T-helper 17 cell (primary cell): ENCODE data around the gene GAGE13. TPM values are rescaled to one million over a fixed set of nuclear protein-coding genes. Genes with fewer than 3 reads are reported as not detected.
A peak's percentile ranks its signal among the peaks of the same experiment; 100 is the strongest.
"Not testable (repeated sequence)": the region's sequence is repeated elsewhere in the genome, so short reads cannot be mapped to it uniquely, and the experiment has no call there.

Experiments used
- ATAC-seq: fragments of 150-1000 bp; cut with Tn5 transposase; 2 replicates; pipeline ENCODE4 v1.10.0; 2021; ENCODE audit warnings: mild to moderate bottlenecking, moderate library complexity
- DNase-seq, 3 donors: peaks; one replicate each; pipeline versions ENCODE4 v3.0.0 to v3.0.0-alpha.2; 2020 to 2021
- H3K9me3 ChIP-seq: one replicate; pipeline ENCODE4 v1.7.0; 2013; ENCODE audit warnings: low read length, mild to moderate bottlenecking; ENCODE audit not compliant: control insufficient read depth, poor library complexity, severe bottlenecking
- H3K27ac Mint-ChIP-seq: one replicate; pipeline ENCODE4 v1.8.0; 2022; ENCODE audit warnings: mild to moderate bottlenecking, moderate library complexity, mixed read lengths
- H3K27me3 Mint-ChIP-seq: one replicate; pipeline ENCODE4 v1.8.0; 2022; ENCODE audit warnings: mixed read lengths
- H3K36me3 Mint-ChIP-seq: one replicate; pipeline ENCODE4 v1.8.0; 2022; ENCODE audit warnings: low read depth, mixed read lengths
- H3K4me1 Mint-ChIP-seq: one replicate; pipeline ENCODE4 v1.8.0; 2022; ENCODE audit warnings: mild to moderate bottlenecking, mixed read lengths
- H3K4me3 Mint-ChIP-seq: one replicate; pipeline ENCODE4 v1.8.0; 2022; ENCODE audit warnings: mild to moderate bottlenecking, moderate library complexity, mixed read lengths
- total RNA-seq, 4 donors: library from RNA in 2 of 4; stranded (reverse) in 2 of 4; gene quantifications; one replicate each; pipeline ENCODE4 v1.2.3 and lab custom pipeline; 2022 to 2026

GAGE13 gene, protein sequence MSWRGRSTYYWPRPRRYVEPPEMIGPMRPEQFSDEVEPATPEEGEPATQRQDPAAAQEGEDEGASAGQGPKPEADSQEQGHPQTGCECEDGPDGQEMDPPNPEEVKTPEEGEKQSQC
- not detected for total RNA-seq
- total RNA-seq (lab: John Stamatoyannopoulos, UW), result 0 reads per million in 2 donors

GRCh38 chrX:49331282-49331681, at the start of gene GAGE13:
TSS of gene GAGE13 (plus strand) at chrX:49331582. CDS start at chrX:49332738, 1,156 bp downstream.
- not testable (repeated sequence) for H3K4me1 Mint-ChIP-seq, H3K4me3 Mint-ChIP-seq, H3K9me3 ChIP-seq, DNase-seq, H3K27me3 Mint-ChIP-seq, ATAC-seq, H3K27ac Mint-ChIP-seq, H3K36me3 Mint-ChIP-seq

DNA sequence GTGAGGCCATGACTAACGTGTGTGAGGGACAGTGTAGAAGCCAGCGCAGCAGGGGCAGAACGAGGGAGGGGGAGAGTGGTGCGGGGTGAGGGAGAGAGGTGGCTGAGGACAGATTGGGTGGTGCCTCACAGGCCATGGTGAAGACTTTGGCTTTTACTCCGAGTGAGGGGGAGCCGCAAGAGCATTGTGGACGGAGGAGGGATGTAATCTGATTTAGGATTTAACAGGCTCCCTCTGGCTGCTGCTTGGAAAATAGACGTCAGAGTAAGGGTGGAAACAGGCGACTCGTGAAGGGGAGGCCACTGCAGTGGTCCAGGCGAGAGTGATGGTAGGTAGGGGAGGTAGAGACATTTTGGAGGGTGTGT, 48.8 kb upstream of the GAGE13 start:
- H3K4me3 Mint-ChIP-seq, result no peak overlapping the region
- no peaks in the 10 kb centered on the region for H3K27me3 Mint-ChIP-seq
- no peak overlapping the region for H3K27ac Mint-ChIP-seq
- ATAC-seq (no peak), DNase-seq (no peak)
- peaks cover 24% of the 10 kb centered on the region for H3K4me1 Mint-ChIP-seq
- no peaks in the 10 kb centered on the region for H3K36me3 Mint-ChIP-seq
- no peaks in the 10 kb centered on the region for H3K9me3 ChIP-seq

- H3K9me3 ChIP-seq, result no peaks in the 10 kb centered on the region
- H3K27me3 Mint-ChIP-seq, result no peaks in the 10 kb centered on the region
- H3K36me3 Mint-ChIP-seq, result no peaks in the 10 kb centered on the region
- no peak overlapping the region for H3K27ac Mint-ChIP-seq
- DNase-seq (no peak), ATAC-seq (no peak)
- peaks cover 18% of the 10 kb centered on the region for H3K4me1 Mint-ChIP-seq
- H3K4me3 Mint-ChIP-seq, result no peak overlapping the region
These were observed 47.2 kb upstream of the GAGE13 start for GRCh38 chrX:49284212-49284611.

GRCh38 chrX:49286136-49286535, 45.2 kb upstream of the GAGE13 start:
- Mint-ChIP-seq H3K4me1 (peaks cover 13% of the 10 kb centered on the region), H3K36me3 (no peaks in the 10 kb centered on the region), H3K27ac (no peak overlapping the region), H3K27me3 (no peaks in the 10 kb centered on the region), H3K4me3 (no peak overlapping the region)
- ATAC-seq (no peak), DNase-seq (no peak)
- H3K9me3 ChIP-seq, result no peaks in the 10 kb centered on the region

GRCh38 chrX:49286581-49286980, 44.8 kb upstream of the GAGE13 start:
- H3K27me3 Mint-ChIP-seq, result no peaks in the 10 kb centered on the region
- H3K27ac Mint-ChIP-seq, result no peak overlapping the region
- peaks cover 13% of the 10 kb centered on the region for H3K4me1 Mint-ChIP-seq
- no peaks in the 10 kb centered on the region for H3K36me3 Mint-ChIP-seq
- DNase-seq, result no peak
- H3K4me3 Mint-ChIP-seq, result no peak overlapping the region
- H3K9me3 ChIP-seq, result no peaks in the 10 kb centered on the region
- no peak for ATAC-seq

- H3K36me3 Mint-ChIP-seq, result no peaks in the 10 kb centered on the region
- H3K27ac Mint-ChIP-seq, result no peak overlapping the region
- DNase-seq, result no peak
- no peaks in the 10 kb centered on the region for H3K27me3 Mint-ChIP-seq
- no peak for ATAC-seq
- H3K4me1 Mint-ChIP-seq, result peaks cover 11% of the 10 kb centered on the region
- no peak overlapping the region for H3K4me3 Mint-ChIP-seq
- no peaks in the 10 kb centered on the region for H3K9me3 ChIP-seq
These were observed 43.7 kb upstream of the GAGE13 start for GRCh38 chrX:49287665-49288064.

DNA sequence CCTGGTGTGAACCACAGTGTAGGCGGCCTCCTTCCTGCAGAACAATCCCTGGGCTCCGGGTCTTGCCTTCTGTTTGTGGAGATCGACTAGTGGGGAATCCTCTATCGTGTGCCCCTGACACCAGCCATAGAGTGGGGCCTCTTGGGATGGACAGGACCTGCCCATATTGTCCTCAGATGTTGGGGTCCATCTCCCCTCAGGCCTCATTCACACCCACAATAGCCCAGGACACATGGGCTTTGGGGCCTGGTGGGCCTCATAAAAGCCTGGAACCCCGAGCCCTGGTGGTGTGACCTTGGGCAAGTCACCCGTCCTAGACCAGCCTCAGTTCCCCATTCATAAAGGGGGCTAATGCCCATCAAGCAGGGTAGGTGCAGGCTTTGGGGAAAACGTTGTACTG, 41.2 kb upstream of the GAGE13 start:
- no peaks in the 10 kb centered on the region for H3K27me3 Mint-ChIP-seq
- no peak overlapping the region for H3K27ac Mint-ChIP-seq
- ATAC-seq (no peak), DNase-seq (no peak)
- no peaks in the 10 kb centered on the region for H3K9me3 ChIP-seq
- peaks cover 10% of the 10 kb centered on the region for H3K4me1 Mint-ChIP-seq
- no peak overlapping the region for H3K4me3 Mint-ChIP-seq
- H3K36me3 Mint-ChIP-seq, result no peaks in the 10 kb centered on the region

- DNase-seq (peak; percentile 37 to 56 (median 39)), ATAC-seq (peak; percentile 70)
- peaks cover 12% of the 10 kb centered on the region for H3K4me1 Mint-ChIP-seq
- no peak overlapping the region for H3K4me3 Mint-ChIP-seq
- peak overlapping the region; percentile 92 for H3K27ac Mint-ChIP-seq
- H3K27me3 Mint-ChIP-seq, result no peaks in the 10 kb centered on the region
- H3K9me3 ChIP-seq, result no peaks in the 10 kb centered on the region
- no peaks in the 10 kb centered on the region for H3K36me3 Mint-ChIP-seq
These were observed 39.6 kb upstream of the GAGE13 start for GRCh38 chrX:49291615-49292337.

DNA sequence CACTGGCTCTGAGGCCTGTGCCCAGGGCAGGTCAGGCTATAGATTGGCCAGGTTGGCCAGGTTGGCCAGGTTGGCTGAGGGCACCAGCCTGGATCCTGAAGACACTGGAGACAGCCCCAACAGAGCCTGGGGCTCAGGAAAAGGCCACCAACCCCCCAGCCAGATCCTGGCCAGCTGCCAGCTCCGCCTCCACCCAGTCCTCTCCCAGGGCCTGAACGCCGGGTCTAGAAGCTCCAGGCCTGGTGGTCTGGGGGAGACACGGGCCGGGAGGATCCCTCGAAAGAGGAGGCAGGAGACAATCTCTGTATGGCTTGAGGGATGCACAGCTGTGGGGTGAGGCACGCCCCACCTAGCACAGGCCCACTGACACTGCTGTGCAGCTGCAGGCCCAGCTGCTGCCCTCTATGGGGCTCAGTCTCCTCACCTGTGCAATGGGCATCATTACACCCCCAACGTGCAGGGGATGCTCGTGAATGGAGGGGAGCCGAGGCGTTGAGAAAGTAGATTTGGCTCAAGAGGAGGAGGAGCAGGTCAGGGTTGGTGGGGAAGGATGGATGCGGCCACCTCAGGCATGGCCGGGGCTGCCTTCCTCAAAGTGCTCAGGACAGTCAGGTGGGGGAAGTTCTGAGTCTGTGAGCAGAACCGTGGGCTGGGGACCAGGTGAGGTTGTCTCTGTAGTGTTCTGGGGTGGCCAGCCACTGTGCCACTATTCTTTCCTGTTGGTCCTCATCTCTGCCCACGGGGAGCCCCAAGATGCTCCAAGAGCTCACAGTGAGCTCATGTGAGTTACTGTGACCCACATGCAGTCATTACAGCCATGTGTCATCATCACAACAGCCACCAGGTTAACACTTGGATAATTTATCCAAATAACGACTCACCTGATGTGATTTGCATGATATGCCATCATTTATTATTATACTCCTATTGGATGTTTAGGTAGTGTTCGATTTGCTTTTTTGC, 38.7 kb upstream of the GAGE13 start:
- H3K27ac Mint-ChIP-seq, result peak overlapping the region; percentile 92
- no peak overlapping the region for H3K4me3 Mint-ChIP-seq

DNA sequence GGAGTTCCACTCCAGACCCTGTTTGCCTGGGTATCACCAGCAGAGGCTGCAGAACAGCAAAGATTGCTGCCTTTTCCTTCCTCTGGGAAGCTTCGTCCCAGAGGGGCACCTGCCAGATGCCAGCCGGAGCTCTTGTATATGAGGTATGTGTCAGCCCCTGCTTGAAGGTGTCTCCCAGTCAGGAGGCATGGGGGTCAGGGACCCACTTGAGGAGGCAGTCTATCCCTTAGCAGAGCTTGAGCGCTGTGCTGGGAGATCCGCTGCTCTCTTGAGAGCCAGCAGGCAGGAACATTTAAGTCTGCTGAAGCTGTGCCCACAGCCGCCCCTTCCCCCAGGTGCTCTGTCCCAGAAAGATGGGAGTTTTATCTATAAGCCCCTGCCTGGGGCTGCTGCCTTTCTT, 32.1 kb upstream of the GAGE13 start:
- not testable (repeated sequence) for H3K36me3 Mint-ChIP-seq, DNase-seq, ATAC-seq, H3K4me3 Mint-ChIP-seq, H3K27me3 Mint-ChIP-seq, H3K4me1 Mint-ChIP-seq, H3K9me3 ChIP-seq, H3K27ac Mint-ChIP-seq

More for the DNA sequence above, 38.7 kb upstream of the GAGE13 start:
- Mint-ChIP-seq H3K36me3 (no peaks in the 10 kb centered on the region), H3K27me3 (no peaks in the 10 kb centered on the region), H3K4me1 (peaks cover 13% of the 10 kb centered on the region)
- no peak for DNase-seq
- no peaks in the 10 kb centered on the region for H3K9me3 ChIP-seq
- ATAC-seq, result no peak

DNA sequence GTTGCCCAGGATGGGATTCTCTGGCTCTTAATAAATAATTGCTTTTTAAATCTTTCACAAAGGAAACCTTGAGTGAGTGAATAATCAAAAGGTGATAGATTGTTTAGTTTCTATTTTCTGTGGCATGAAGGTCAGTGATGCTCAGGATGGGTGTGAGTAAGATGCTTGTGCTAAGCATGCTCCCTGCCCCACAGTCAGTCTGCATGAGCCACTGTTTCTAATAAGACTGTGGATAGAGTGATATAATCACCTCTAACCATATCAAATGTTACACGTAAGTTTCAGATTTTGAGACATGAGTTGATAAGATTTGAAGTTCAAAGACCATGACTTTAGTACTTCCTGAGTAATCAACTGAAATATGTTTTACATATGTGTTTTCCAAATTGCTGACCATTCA, 30.7 kb upstream of the GAGE13 start:
- Mint-ChIP-seq H3K36me3 (peaks cover 4% of the 10 kb centered on the region), H3K4me3 (no peak overlapping the region), H3K27me3 (no peaks in the 10 kb centered on the region), H3K27ac (no peak overlapping the region), H3K4me1 (peaks cover 2% of the 10 kb centered on the region)
- ATAC-seq, result no peak
- H3K9me3 ChIP-seq, result no peaks in the 10 kb centered on the region
- DNase-seq, result no peak

GRCh38 chrX:49303346-49303745, 28.0 kb upstream of the GAGE13 start, which contains the start of gene GAGE10:
TSS of gene GAGE10 (plus strand) at chrX:49303646. CDS start at chrX:49304860, 1,214 bp downstream.
- no peak for ATAC-seq
- Mint-ChIP-seq H3K27me3 (no peaks in the 10 kb centered on the region), H3K27ac (no peak within 1 kb of the TSS), H3K4me3 (no peak within 1 kb of the TSS), H3K4me1 (no peaks in the 10 kb centered on the region), H3K36me3 (peaks cover 4% of the 10 kb centered on the region)
- DNase-seq, result no peak
- no peaks in the 10 kb centered on the region for H3K9me3 ChIP-seq

- H3K4me1 Mint-ChIP-seq, result peaks cover 13% of the 10 kb centered on the region
- not testable (repeated sequence) for H3K27me3 Mint-ChIP-seq, H3K9me3 ChIP-seq, H3K36me3 Mint-ChIP-seq, ATAC-seq, DNase-seq
- peak overlapping the region; percentile 15 for H3K4me3 Mint-ChIP-seq
- peak overlapping the region; percentile 97 for H3K27ac Mint-ChIP-seq
These were observed 23.6 kb upstream of the GAGE13 start for GRCh38 chrX:49307775-49308174.
